Endothelial cell of umbilical vein (primary cell): Measurements from ENCODE around the gene HDAC7. TPM values are rescaled to one million over a fixed set of nuclear protein-coding genes. Genes with fewer than 3 reads are reported as not detected.

Experiments
- BruUV-seq: library from RNA; stranded (reverse); fragments of 400-500 nt; replicated peaks from 2 replicates; lab custom pipeline; 2021; lab: Mats Ljungman, UMichigan
- CTCF ChIA-PET: fragments of 300-600, 350-600 bp; sonication (Branson Sonifier 250); formaldehyde crosslinking; loops from one replicate; lab custom pipeline; 2021; ENCODE audit warnings: antibody characterized with exemption, inconsistent platforms; lab: Charles Lee
- POLR2A ChIA-PET: fragments of 300-600, 350-600 bp; sonication (Branson Sonifier 250); formaldehyde crosslinking; loops from one replicate; lab custom pipeline; 2021; ENCODE audit warnings: antibody characterized with exemption, inconsistent platforms; lab: Charles Lee
- DNase-seq: peaks from one replicate; pipeline ENCODE4 v3.0.0-alpha.2; 2011; ENCODE audit warnings: low read depth, low spot score
- FAIRE-seq: peaks from 2 replicates; lab custom pipeline; 2011; peaks lifted over from hg19 to GRCh38; lab: Jason Lieb, UNC
- H2AFZ ChIP-seq: 2 replicates; pipeline ENCODE4 v1.6.0; 2012; ENCODE audit warnings: low read depth, low read length, control low read depth, inconsistent platforms
- H3K27ac ChIP-seq: 2 replicates; pipeline ENCODE4 v1.5.1; 2011; ENCODE audit warnings: low read depth, mild to moderate bottlenecking, control low read depth, low read length, moderate library complexity; ENCODE audit not compliant: insufficient read depth
- H3K27me3 ChIP-seq, 2 experiments: 2 replicates each; pipeline versions ENCODE4 v1.6.0 to v1.6.1; 2011; ENCODE audit warnings: low read length in 2 of 2, mixed read lengths in 1 of 2; ENCODE audit not compliant: control insufficient read depth in 2 of 2, insufficient read depth in 2 of 2
- H3K36me3 ChIP-seq, 2 experiments: 2 replicates in 1 of 2; 3 replicates in 1 of 2; pipeline ENCODE4 v1.5.1; 2011; ENCODE audit warnings: low read length in 2 of 2, mild to moderate bottlenecking in 1 of 2, moderate library complexity in 1 of 2; ENCODE audit not compliant: control insufficient read depth in 2 of 2, insufficient read depth in 2 of 2; ENCODE audit errors: extremely low read depth in 1 of 2
- H3K4me1 ChIP-seq: 3 replicates; pipeline ENCODE4 v1.5.1; 2011; ENCODE audit warnings: mild to moderate bottlenecking, low read length; ENCODE audit not compliant: control insufficient read depth, insufficient read depth; ENCODE audit errors: extremely low read depth
- H3K4me2 ChIP-seq: 2 replicates; pipeline ENCODE4 v1.6.1; 2011; ENCODE audit warnings: low read length, control low read depth, mixed read lengths; ENCODE audit not compliant: insufficient read depth
- H3K4me3 ChIP-seq, 3 experiments: fragments of 200-600 bp in 1 of 3; sonication (generic), shearing (Covaris generic) in 1 of 3; replicated peaks in 1 of 3; 2 replicates each; pipeline ENCODE4 v1.5.1; 2011 to 2016; ENCODE audit warnings: control low read depth in 3 of 3, low read length in 3 of 3, mild to moderate bottlenecking in 2 of 3, inconsistent platforms in 1 of 3, low read depth in 1 of 3, moderate library complexity in 1 of 3; ENCODE audit not compliant: insufficient read depth in 1 of 3
- H3K79me2 ChIP-seq: 2 replicates; pipeline ENCODE4 v1.6.0; 2012; ENCODE audit warnings: low read length, inconsistent platforms; ENCODE audit not compliant: control insufficient read depth, insufficient read depth
- H3K9ac ChIP-seq: replicated peaks from 2 replicates; pipeline ENCODE3; 2011; ENCODE audit warnings: low read length, control low read depth; ENCODE audit not compliant: insufficient read depth; ENCODE audit errors: extremely low read depth
- H3K9me1 ChIP-seq: replicated peaks from 3 replicates; pipeline ENCODE4 v1.6.0; 2011; ENCODE audit warnings: mild to moderate bottlenecking, low read length; ENCODE audit not compliant: control insufficient read depth, insufficient read depth; ENCODE audit errors: extremely low read depth
- H3K9me3 ChIP-seq: replicated peaks from 2 replicates; pipeline ENCODE4 v1.5.1; 2012; ENCODE audit warnings: low read length, inconsistent platforms; ENCODE audit not compliant: control insufficient read depth, insufficient read depth
- H4K20me1 ChIP-seq: replicated peaks from 2 replicates; pipeline ENCODE3; 2011; ENCODE audit warnings: mild to moderate bottlenecking, low read length; ENCODE audit not compliant: control insufficient read depth, insufficient read depth; ENCODE audit errors: extremely low read depth
- EZH2 ChIP-seq: IDR thresholded peaks from 2 replicates; pipeline ENCODE4 v1.6.1; 2012; ENCODE audit warnings: borderline replicate concordance, low read depth, mild to moderate bottlenecking, moderate library complexity, low read length, inconsistent platforms; ENCODE audit not compliant: severe bottlenecking
- GATA2 ChIP-seq: IDR thresholded peaks from 2 replicates; pipeline ENCODE4 v1.7.0; 2011; ENCODE audit warnings: low read depth, mild to moderate bottlenecking, moderate library complexity, mixed read lengths, low read length; ENCODE audit not compliant: insufficient read length, insufficient read depth
- MAX ChIP-seq: IDR thresholded peaks from 2 replicates; pipeline ENCODE4 v1.6.1; 2011; ENCODE audit not compliant: insufficient read depth, insufficient read length
- MYC ChIP-seq: IDR thresholded peaks from one replicate; pipeline ENCODE4 v1.6.1; 2011; ENCODE audit warnings: mild to moderate bottlenecking, low read depth, low read length
- POLR2AphosphoS5 ChIP-seq: IDR thresholded peaks from 2 replicates; pipeline ENCODE4 v1.6.1; 2012; ENCODE audit warnings: low read depth, mild to moderate bottlenecking, control low read depth, low read length, moderate library complexity; ENCODE audit not compliant: insufficient read depth
- dilution Hi-C: fragments of 300-500 bp; cut with MboI; formaldehyde crosslinking; loops from one replicate; pipeline ENCODE4 v1.15.0; 2019; ENCODE audit warnings: low sequenced_read_pairs; ENCODE audit not compliant: extremely low pct_ligation_motif_present
- intact Hi-C: fragments of 100-400 bp; cut with micrococcal nuclease; formaldehyde crosslinking; loops from one replicate; pipeline ENCODE4 v1.10.0; 2022
- polyA plus RNA-seq, 4 experiments: library from polyadenylated mRNA; depleted of rRNA in 3 of 4; stranded (reverse) in 3 of 4; unstranded in 1 of 4; fragments of >200 nt; gene quantifications; 2 replicates each; pipeline versions ENCODE4 v1.2.1 to v1.2.3, GENCODE V29; 2011 to 2012; ENCODE audit warnings: missing spikeins in 1 of 4
- total RNA-seq: library from RNA; stranded (reverse); gene quantifications from 2 replicates; pipeline ENCODE4 v1.2.3, GENCODE V29; 2021

The HDAC7 gene
- total and polyA plus RNA-seq, 2 donors (not counting 3 experiments of a cell fraction or from before 2014, with no cell fraction given), result 119 to 249 TPM

GRCh38 chr12:47833591-47834012, 13.9 kb upstream of the HDAC7 start:
- no peak overlapping the region for H3K4me3 ChIP-seq
- no peak overlapping the region for H3K27ac ChIP-seq
- no peaks in the 10 kb centered on the region for H3K79me2 ChIP-seq
- no peak overlapping the region for H3K4me2 ChIP-seq
- peaks cover 7% of the 10 kb centered on the region for H3K4me1 ChIP-seq
- dilution Hi-C loops (no loop called here), intact Hi-C loops (no loop called here)
- no peaks in the 10 kb centered on the region for H4K20me1 ChIP-seq
- no peak for FAIRE-seq
- CTCF ChIA-PET, result interaction anchor here (7.6 to 15.5 kb wide), 4 partner anchors 14 to 52 kb away, joined by 229 to 427 read pairs (median 245); partner anchors contain the start of gene HDAC7
- H3K36me3 ChIP-seq, result no peaks in the 10 kb centered on the region
- H3K9ac ChIP-seq, result no peak overlapping the region
- TF ChIP-seq EZH2, result no peak
- H3K9me1 ChIP-seq, result no peaks in the 10 kb centered on the region
- no peak overlapping the region for H2AFZ ChIP-seq
- H3K9me3 ChIP-seq, result no peaks in the 10 kb centered on the region
- POLR2A ChIA-PET, result no interaction called here
- no TSS peak for BruUV-seq
- no peak for DNase-seq
- H3K27me3 ChIP-seq, result no peaks in the 10 kb centered on the region

GRCh38 chr12:47832263-47832933, 12.7 kb upstream of the HDAC7 start:
- H3K4me3 ChIP-seq, result no peak overlapping the region
- DNase-seq (no peak), FAIRE-seq (no peak)
- no peak overlapping the region for H3K4me2 ChIP-seq
- no TSS peak for BruUV-seq
- ChIA-PET POLR2A (interaction anchor here (1.5 kb wide), 1 partner anchor 12 kb away, joined by 4 read pairs; no protein-coding TSS in a partner anchor), CTCF (interaction anchor here (1.1 to 15.5 kb wide), 5 partner anchors 13 to 65 kb away, joined by 3 to 427 read pairs (median 7); partner anchors contain the start of genes HDAC7 and SLC48A1)
- no peaks in the 10 kb centered on the region for H4K20me1 ChIP-seq
- no peak for TF ChIP-seq MYC
- no peak for TF ChIP-seq MAX
- no peak for TF ChIP-seq GATA2
- no peak for TF ChIP-seq POLR2AphosphoS5
- H3K9me3 ChIP-seq, result no peaks in the 10 kb centered on the region
- H3K27me3 ChIP-seq, result no peaks in the 10 kb centered on the region
- no peaks in the 10 kb centered on the region for H3K9me1 ChIP-seq
- no peaks in the 10 kb centered on the region for H3K79me2 ChIP-seq
- no peaks in the 10 kb centered on the region for H3K36me3 ChIP-seq
- H3K9ac ChIP-seq, result no peak overlapping the region
- H3K27ac ChIP-seq, result no peak overlapping the region
- dilution Hi-C loops, result no loop called here
- intact Hi-C loops, result no loop called here
- peaks cover 10% of the 10 kb centered on the region for H3K4me1 ChIP-seq
- H2AFZ ChIP-seq, result no peak overlapping the region
